NCI-H2196 (cell line): ENCODE measurements around the gene MSS51.
"Not testable (repeated sequence)": the region's sequence is repeated elsewhere in the genome, so short reads cannot be mapped to it uniquely, and the experiment has no call there.

Experiments used
- DNase-seq: peaks from one replicate; lab custom pipeline; 2025; ENCODE audit not compliant: unreplicated experiment; lab: John Stamatoyannopoulos, UW

Gene MSS51

GRCh38 chr10:73414230-73414945, 19.0 kb downstream of the MSS51 start:
- DNase-seq, result no peak

DNA sequence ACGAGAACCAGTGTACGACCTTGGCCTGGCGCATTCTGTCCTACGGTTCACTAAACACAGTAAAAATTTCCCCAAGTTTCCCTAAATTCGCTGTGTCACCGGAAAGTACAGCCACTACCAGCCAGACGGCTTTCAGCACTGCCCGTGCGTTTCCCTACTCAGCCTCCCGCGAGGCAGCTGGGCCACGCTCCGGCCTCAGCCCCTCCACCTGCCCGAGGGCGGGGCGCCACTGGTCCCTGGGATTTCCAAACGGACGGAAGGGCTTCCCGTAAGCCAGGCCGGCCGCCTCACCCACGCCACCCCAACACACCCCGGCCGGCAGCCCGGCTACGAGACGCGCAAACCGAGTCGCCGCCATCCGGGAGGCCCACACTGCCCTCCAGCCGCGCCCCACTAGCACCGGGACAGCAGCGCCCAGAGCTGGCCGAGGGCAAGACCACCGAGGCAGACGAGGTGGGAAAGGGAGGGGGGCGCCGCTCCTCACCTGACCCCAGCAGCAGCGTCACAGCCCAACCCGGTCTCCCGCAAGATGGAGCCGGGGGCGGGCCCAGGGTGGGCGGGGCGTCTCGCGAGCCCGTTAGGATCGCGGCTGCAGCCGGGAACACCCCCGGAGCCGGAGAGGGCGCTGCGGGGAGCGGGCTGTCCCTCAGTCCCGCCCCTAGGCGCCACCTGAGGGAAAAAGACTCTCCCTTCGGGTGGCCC, 19.7 kb downstream of the MSS51 start, which contains the start of gene ANXA7:
ANXA7 (minus strand) TSS at position 531 of the 702 bp plus-strand sequence. CDS start 13,202 bp downstream, outside the sequence.
- DNase-seq, result peak; percentile 83

DNA sequence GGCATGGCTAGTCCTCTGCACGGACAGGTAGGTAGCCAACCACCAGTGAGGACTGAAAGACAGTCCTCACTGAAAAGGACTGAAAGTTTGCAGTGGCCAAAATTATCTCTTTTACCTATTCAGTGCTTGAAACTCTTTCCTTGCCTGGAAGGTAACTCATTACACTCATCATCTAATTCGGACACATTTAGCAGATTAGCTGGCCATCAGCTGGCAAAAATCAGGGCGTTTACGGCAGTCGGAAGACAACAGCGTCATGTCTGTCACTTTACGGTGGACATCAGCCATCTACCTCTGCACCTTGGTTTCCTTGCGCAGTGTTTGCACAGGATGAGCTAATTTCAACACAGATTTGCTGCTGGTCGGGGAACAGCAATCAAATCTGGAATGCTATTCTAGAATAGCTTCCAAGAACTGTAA, 20.2 kb downstream of the MSS51 start:
- DNase-seq, result peak; percentile 42

- no peak for DNase-seq
These were observed 22.5 kb downstream of the MSS51 start for GRCh38 chr10:73410897-73411296.

DNA sequence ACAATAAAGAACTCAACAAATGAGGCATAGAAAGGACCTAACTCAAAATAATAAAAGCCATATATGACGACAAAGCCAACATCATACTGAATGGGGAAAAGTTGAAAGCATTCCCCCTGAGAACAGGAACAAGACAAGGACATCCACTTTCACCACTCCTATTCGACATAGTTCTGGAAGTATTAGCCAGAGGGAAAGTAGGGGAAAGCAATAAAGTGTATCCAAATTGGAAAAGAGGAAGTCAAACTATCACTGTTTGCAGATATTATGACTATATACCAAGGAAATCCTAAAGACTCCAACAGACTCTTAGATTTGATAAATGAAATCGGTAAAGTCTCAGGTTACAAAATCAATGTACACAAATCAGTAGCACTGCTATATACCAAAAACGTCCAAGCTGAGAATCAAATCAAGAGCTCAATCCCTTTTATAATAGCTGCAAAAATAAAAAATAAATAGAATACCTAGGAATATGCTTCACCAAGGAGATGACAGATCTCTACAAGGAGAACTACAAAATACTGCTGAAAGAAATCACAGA, 24.3 kb downstream of the MSS51 start:
- DNase-seq, result no peak

GRCh38 chr10:73408061-73408460, 25.3 kb downstream of the MSS51 start:
- DNase-seq, result no peak

DNA sequence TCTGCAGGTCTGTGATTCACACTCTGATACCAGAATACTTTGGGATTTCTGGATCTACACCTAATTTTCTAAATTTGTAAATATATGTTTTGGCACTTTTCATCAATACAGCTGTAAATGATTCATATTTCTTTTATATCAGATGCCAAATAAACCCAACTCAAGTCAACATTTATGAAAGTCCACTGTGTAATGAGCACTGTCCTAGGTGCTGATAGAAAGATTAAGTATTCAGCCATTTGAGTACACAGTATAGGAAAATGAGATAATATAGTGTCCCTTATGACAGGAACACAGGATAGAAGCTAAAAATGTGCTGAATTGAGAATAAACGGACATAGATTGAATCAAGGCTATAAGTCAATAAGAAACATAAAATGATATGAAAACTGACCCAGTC, 25.9 kb downstream of the MSS51 start:
- no peak for DNase-seq

DNA sequence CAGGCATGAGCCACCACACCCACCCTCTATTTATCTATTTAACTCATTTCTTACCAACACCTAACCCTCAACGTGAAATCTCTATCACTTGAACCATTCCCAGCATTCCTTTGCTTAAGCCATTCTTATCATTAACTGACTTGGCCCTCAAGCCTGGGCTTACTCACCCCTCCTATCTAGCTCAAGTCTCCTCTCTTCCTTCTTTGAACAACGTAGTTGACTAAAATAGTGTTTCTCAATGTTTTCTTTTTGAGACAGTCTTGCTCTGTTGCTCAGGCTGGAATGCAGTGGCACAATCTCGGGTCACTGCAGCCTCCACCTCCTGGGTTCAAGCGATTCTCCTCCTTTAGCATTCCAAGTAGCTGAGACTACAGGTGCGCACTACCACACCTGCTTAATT, 26.5 kb downstream of the MSS51 start:
- no peak for DNase-seq

DNA sequence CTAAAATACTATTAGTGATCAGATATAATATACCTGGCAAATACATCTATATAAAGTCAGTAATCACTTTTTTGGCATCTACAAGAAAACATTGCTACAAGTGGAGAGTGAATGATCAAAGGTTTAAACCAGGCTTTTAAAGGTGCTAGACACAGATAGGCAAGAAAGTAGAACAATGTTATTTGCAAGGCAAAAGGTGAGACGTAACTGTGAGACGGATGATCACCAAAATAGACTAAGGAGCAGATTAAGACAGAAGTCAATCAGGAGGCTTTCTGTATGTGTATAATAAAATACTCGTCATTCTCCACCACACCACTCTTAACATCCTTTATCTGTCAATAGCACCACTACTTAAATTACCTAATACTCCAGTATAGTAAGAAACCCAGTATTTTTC, 27.8 kb downstream of the MSS51 start:
- DNase-seq, result no peak

GRCh38 chr10:73404690-73405089, 28.7 kb downstream of the MSS51 start:
- no peak for DNase-seq

DNA sequence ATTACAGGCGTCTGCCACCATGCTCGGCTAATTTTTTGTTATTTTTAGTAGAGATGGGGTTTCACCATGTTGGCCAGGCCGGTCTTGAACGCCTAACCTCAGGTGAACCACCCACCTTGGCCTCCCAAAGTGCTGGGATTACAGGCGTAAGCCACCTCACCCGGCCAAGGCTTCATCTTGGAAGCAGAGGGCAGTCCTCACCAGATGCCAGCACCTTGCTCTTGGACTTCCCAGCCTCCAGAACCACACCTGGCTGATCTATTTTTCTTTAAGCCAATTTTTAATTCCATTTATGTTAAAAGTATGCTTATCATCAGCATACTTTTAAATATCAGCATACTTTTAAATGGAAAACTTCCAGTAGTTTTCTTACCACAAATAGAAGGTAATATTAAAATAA, 31.7 kb downstream of the MSS51 start:
- DNase-seq, result no peak

DNA sequence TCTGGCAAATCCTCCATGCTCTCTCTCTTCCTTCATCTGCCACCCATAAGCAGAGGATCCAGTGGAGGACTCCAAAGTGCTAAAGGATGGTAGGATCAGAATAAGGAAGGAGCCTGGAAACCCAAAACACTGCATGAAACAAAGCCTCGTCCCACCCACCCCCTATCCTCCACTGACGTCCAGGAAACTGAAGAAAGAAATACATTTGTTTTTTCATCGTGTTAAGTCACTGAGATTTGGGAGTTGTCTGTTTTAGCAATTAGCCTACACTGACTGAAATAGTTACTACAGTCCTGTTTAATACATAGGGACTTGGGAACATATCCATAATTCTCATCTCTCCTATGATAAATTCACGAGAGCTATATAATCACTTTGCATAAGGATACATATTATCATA, 34.3 kb downstream of the MSS51 start:
- DNase-seq, result no peak

DNA sequence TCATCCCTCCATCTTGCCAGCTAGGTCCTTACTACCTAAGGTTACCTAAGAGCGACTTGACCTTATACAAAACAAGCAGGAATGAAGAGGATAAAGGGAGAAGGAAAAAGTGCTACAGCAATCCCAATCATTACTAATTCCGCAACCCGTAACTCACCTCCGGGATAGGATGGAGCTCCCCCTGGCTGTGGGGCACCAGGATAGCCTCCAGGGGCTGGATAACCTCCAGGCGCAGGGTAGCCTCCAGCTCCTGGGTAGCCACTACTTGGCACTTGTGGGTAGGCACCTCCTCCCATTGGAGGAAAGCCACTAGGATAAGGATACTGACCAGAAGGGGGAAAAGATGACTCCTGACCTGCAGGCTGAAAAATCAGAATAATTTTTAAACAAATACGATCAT, 35.3 kb downstream of the MSS51 start:
- no peak for DNase-seq

- DNase-seq, result not testable (repeated sequence)
These were observed 39.0 kb downstream of the MSS51 start for GRCh38 chr10:73394325-73394724.

DNA sequence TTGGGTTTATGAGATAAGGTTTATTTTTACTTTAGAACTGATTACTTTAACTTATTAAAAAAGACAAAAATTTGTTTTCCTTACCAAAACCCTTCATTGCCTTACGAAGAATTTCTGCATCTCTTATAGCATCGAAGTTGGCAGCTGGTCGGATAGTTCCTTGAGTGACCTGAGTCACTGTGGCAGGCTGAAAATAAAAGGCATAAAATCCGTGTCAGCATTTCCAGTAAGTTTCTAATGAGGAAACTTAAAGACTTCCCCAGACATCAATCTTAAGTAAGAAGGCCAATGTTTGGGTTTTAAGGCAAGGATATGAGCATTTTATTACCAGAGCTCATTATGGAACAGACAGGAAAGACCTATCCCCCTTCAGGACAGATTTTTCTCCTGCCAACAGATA, 45.1 kb downstream of the MSS51 start:
- DNase-seq, result no peak

DNA sequence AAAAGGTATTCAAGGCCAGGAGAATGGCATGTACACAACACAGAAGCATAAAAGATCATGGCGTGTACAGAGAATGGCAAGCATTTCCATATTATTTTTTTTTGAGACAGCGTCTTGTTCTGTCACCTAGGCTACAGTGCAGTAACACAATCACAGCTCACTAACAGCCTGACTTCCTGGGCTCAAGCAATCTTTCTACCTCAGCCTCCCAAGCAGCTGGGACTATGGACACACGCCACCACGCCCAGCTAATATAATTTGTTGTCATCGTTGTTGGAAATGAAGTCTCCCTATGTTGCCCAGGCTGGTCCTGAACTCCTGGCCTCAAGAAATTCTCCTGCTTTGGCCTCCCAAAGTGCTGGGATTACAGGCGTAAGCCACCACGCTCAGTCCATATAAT, 46.8 kb downstream of the MSS51 start:
- no peak for DNase-seq

DNA sequence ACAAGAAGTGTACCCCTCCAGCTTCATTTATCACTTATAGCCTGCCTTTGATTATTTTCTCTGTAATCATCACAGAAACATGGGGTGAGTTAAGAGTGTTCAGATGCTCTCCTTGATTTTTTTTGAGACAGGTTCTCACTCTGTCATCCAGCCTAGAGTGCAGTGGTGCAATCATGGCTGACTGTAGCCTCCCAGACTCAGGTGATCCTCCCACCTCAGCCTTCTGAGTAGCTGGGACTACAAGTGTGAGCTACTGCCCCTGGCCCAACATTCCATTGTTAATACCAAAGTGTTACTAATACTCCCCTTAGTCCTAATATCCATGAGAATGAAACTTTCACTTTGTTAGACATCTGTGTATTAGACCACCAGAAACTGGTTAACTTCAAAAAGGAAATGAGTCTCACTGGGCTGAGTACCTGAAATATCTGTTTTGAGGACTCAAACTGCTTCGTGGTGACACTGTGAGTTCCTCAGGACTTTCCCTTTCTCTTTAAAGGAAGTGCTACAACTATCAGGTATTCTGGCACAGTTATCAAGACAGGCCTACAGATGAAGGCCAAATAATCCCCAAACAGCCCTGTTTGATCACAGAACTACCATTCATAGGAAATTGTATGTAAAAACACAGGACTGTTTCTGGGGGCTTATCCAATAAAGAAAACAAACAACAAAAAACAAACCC, 54.2 kb downstream of the MSS51 start:
- DNase-seq, result no peak

DNA sequence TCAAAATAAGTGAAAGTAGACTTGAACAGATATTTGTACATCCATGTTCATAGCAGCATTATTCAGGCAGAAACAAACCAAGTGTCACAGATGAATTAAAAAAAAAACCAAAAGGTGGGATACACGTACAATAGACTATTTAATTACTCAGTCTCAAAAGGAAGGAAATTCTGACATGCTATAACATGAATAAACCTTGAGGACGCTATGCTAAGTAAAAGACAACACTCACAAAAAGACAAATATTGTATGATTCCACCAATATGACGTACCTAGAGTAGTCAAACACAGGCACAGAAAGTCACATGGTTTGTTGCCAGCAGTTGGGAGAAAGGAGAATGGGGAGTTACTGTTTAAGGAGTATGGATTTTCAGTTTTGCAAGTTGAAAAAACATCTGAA, 56.7 kb downstream of the MSS51 start:
- no peak for DNase-seq
